OCI-LY1 (cell line): Measurements from ENCODE around the gene VCAN.

Experiments
- CTCF ChIP-seq: fragments of 200-600 bp; sonication (generic), shearing (Covaris generic); IDR thresholded peaks from 2 replicates; pipeline ENCODE4 v1.5.1; 2017; ENCODE audit warnings: mild to moderate bottlenecking, antibody characterized with exemption, low read length, moderate library complexity, mixed read lengths
- EZH2 ChIP-seq: fragments of 200-600 bp; sonication (generic), shearing (Covaris generic); IDR thresholded peaks from 2 replicates; pipeline ENCODE4 v1.8.0; 2017; ENCODE audit warnings: borderline replicate concordance, mixed run types, mild to moderate bottlenecking, antibody characterized with exemption, low read length, moderate library complexity, mixed read lengths

- TF ChIP-seq CTCF: peak; percentile 63
- TF ChIP-seq EZH2: no peak
Observed at GRCh38 chr5:83564069-83564749, 92.7 kb downstream of the VCAN start.
